Fibroblast of the aortic adventitia (primary cell): Measurements from ENCODE around the gene WIZ. TPM values are rescaled to one million over a fixed set of nuclear protein-coding genes. Genes with fewer than 3 reads are reported as not detected.
"Not testable (repeated sequence)": the region's sequence is repeated elsewhere in the genome, so short reads cannot be mapped to it uniquely, and the experiment has no call there.

Experiments used
- DNase-seq: peaks from one replicate; pipeline ENCODE4 v3.0.0-alpha.2; 2010; ENCODE audit warnings: low read depth
- H3K4me3 ChIP-seq: 2 replicates; pipeline ENCODE4 v1.5.1; 2011; ENCODE audit warnings: low read depth, mild to moderate bottlenecking, control low read depth, low read length, moderate library complexity
- CTCF ChIP-seq: IDR thresholded peaks from 2 replicates; pipeline ENCODE4 v1.5.1; 2011; ENCODE audit warnings: mild to moderate bottlenecking, low read length, control low read depth, inconsistent platforms; ENCODE audit not compliant: insufficient read depth
- total RNA-seq: library from RNA; depleted of rRNA; stranded (reverse); fragments of >200 nt; gene quantifications from 2 replicates; pipeline ENCODE4 v1.2.3, GENCODE V29; 2012; ENCODE audit warnings: low replicate concordance

Gene WIZ
- total RNA-seq, 1 donor = 13.4 TPM

- DNase-seq = no peak
- peak; percentile 12 for TF ChIP-seq CTCF
- no peak within 1 kb of the TSS for H3K4me3 ChIP-seq
Observed at GRCh38 chr19:15479391-15480345, 29.9 kb upstream of the WIZ start, which contains the start of gene PGLYRP2. Gene PGLYRP2 (minus strand): TSS chr19:15479501. CDS start chr19:15479371, 130 bp downstream.

- no peak overlapping the region for H3K4me3 ChIP-seq
- DNase-seq = no peak
- TF ChIP-seq CTCF = no peak
Observed at GRCh38 chr19:15476325-15476724, 26.6 kb upstream of the WIZ start.

- no peak for DNase-seq
- TF ChIP-seq CTCF = no peak
- no peak overlapping the region for H3K4me3 ChIP-seq
Observed at GRCh38 chr19:15475611-15476010, 25.9 kb upstream of the WIZ start.

- H3K4me3 ChIP-seq = no peak overlapping the region
- DNase-seq = no peak
- no peak for TF ChIP-seq CTCF
Observed at GRCh38 chr19:15475169-15475568, 25.4 kb upstream of the WIZ start.

GRCh38 chr19:15473821-15474220 is 24.1 kb upstream of the WIZ start:
- DNase-seq, H3K4me3 ChIP-seq: not testable (repeated sequence)

GRCh38 chr19:15471639-15472101 is 21.9 kb upstream of the WIZ start:
- no peak for TF ChIP-seq CTCF
- DNase-seq = no peak

GRCh38 chr19:15469513-15470297 is 19.9 kb upstream of the WIZ start:
- no peak for DNase-seq
- peak overlapping the region; percentile 51 for H3K4me3 ChIP-seq
- TF ChIP-seq CTCF = no peak

More at GRCh38 chr19:15471639-15472101, 21.9 kb upstream of the WIZ start:
- no peak overlapping the region for H3K4me3 ChIP-seq
